HG03135 (cell line): ENCODE measurements around the gene DDRGK1.
"Not testable (repeated sequence)": the region's sequence is repeated elsewhere in the genome, so short reads cannot be mapped to it uniquely, and the experiment has no call there.

Source experiments
- ATAC-seq: cut with Tn5 transposase; IDR thresholded peaks from one replicate; pipeline ENCODE4 v1.9.1; 2021; ENCODE audit warnings: mild to moderate bottlenecking, moderate library complexity; ENCODE audit not compliant: unreplicated experiment

DDRGK1 gene

GRCh38 chr20:3221398-3222226, 17.1 kb upstream of the DDRGK1 start:
- ATAC-seq = no peak

GRCh38 chr20:3218307-3218988, 14.0 kb upstream of the DDRGK1 start:
- peak; percentile 40 for ATAC-seq

- not testable (repeated sequence) for ATAC-seq
These were observed 11.0 kb upstream of the DDRGK1 start for GRCh38 chr20:3215359-3215917.

GRCh38 chr20:3213226-3213625, 8.7 kb upstream of the DDRGK1 start:
- ATAC-seq = no peak

- no peak for ATAC-seq
These were observed 5.9 kb upstream of the DDRGK1 start for GRCh38 chr20:3210346-3210745.

- ATAC-seq = no peak
These were observed 5.5 kb upstream of the DDRGK1 start for GRCh38 chr20:3209946-3210317.

GRCh38 chr20:3209257-3209945, 4.9 kb upstream of the DDRGK1 start, which contains the start of gene ITPA:
ITPA (plus strand) TSS chr20:3209498; CDS start chr20:3209552, 54 bp downstream.
- no peak for ATAC-seq

- ATAC-seq = no peak
These were observed 4.3 kb upstream of the DDRGK1 start for GRCh38 chr20:3208786-3209256.

GRCh38 chr20:3203315-3204123, 963 bp downstream of the DDRGK1 start:
- peak; percentile 25 for ATAC-seq

- ATAC-seq = no peak
These were observed 1.5 kb downstream of the DDRGK1 start for GRCh38 chr20:3202965-3203314.

GRCh38 chr20:3199976-3200755, 4.3 kb downstream of the DDRGK1 start:
- no peak for ATAC-seq

GRCh38 chr20:3199206-3199605, 5.3 kb downstream of the DDRGK1 start:
- ATAC-seq = no peak

- ATAC-seq = no peak
These were observed 8.8 kb downstream of the DDRGK1 start for GRCh38 chr20:3195590-3196237.

- no peak for ATAC-seq
These were observed 9.7 kb downstream of the DDRGK1 start for GRCh38 chr20:3194617-3195280.

- no peak for ATAC-seq
These were observed 10.5 kb downstream of the DDRGK1 start for GRCh38 chr20:3193806-3194616.

GRCh38 chr20:3192226-3193015, 12.1 kb downstream of the DDRGK1 start:
- ATAC-seq = no peak

GRCh38 chr20:3190681-3191111, 13.8 kb downstream of the DDRGK1 start:
- ATAC-seq = no peak
